GM21737 (cell line): ENCODE results near the gene DPYSL5.

Source experiments
- ATAC-seq: cut with Tn5 transposase; IDR thresholded peaks from one replicate; pipeline ENCODE4 v1.9.1; 2021; ENCODE audit warnings: mild to moderate bottlenecking, moderate library complexity; ENCODE audit not compliant: unreplicated experiment

DPYSL5 gene

GRCh38 chr2:26985807-26986206 is 137.9 kb downstream of the DPYSL5 start:
- no peak for ATAC-seq

GRCh38 chr2:26986576-26986975 is 138.6 kb downstream of the DPYSL5 start:
- ATAC-seq = no peak

GRCh38 chr2:26988058-26988860 is 140.3 kb downstream of the DPYSL5 start:
- no peak for ATAC-seq

GRCh38 chr2:26989156-26989555 is 141.2 kb downstream of the DPYSL5 start:
- ATAC-seq = no peak

GRCh38 chr2:26991717-26992116 is 143.8 kb downstream of the DPYSL5 start:
- ATAC-seq = no peak

- no peak for ATAC-seq
Observed at GRCh38 chr2:26993768-26994167, 145.8 kb downstream of the DPYSL5 start.

- ATAC-seq = no peak
Observed at GRCh38 chr2:26994983-26995382, 147.1 kb downstream of the DPYSL5 start.

GRCh38 chr2:26997394-26997793 is 149.5 kb downstream of the DPYSL5 start:
- ATAC-seq = no peak

- no peak for ATAC-seq
Observed at GRCh38 chr2:26998323-26998722, 150.4 kb downstream of the DPYSL5 start.
